Activated CD4-positive, alpha-beta T cell treated with anti-CD3 and anti-CD28 coated beads, Interleukin-2, amount 50 U/mL, for 1 hour (primary cell): Measurements from ENCODE around the gene ABLIM1.

Experiments
- DNase-seq: peaks from one replicate; pipeline ENCODE4 v3.0.0-alpha.2; 2020

ABLIM1 gene

GRCh38 chr10:114678820-114679219 lies 20.7 kb upstream of the ABLIM1 start:
- no peak for DNase-seq

GRCh38 chr10:114678336-114678735 lies 20.3 kb upstream of the ABLIM1 start:
- DNase-seq = no peak

- no peak for DNase-seq
These were observed 16.3 kb upstream of the ABLIM1 start for GRCh38 chr10:114674346-114674745.

GRCh38 chr10:114669648-114670047 lies 11.6 kb upstream of the ABLIM1 start:
- no peak for DNase-seq

- no peak for DNase-seq
These were observed 10.5 kb upstream of the ABLIM1 start for GRCh38 chr10:114668375-114669080.

- DNase-seq = no peak
These were observed 7.8 kb upstream of the ABLIM1 start for GRCh38 chr10:114665873-114666272.

- no peak for DNase-seq
These were observed 7.3 kb upstream of the ABLIM1 start for GRCh38 chr10:114665406-114665805.

GRCh38 chr10:114664127-114664526 lies 6.1 kb upstream of the ABLIM1 start:
- no peak for DNase-seq

- DNase-seq = no peak
These were observed 5.6 kb upstream of the ABLIM1 start for GRCh38 chr10:114663626-114664025.

GRCh38 chr10:114662646-114663217 lies 4.7 kb upstream of the ABLIM1 start:
- no peak for DNase-seq

GRCh38 chr10:114661212-114661880 lies 3.3 kb upstream of the ABLIM1 start:
- no peak for DNase-seq

- DNase-seq = no peak
These were observed 2.4 kb downstream of the ABLIM1 start for GRCh38 chr10:114655671-114656070.

GRCh38 chr10:114654822-114655575 lies 3.1 kb downstream of the ABLIM1 start:
- no peak for DNase-seq

GRCh38 chr10:114653926-114654325 lies 4.1 kb downstream of the ABLIM1 start:
- no peak for DNase-seq

- DNase-seq = no peak
These were observed 5.4 kb downstream of the ABLIM1 start for GRCh38 chr10:114652402-114653368.

GRCh38 chr10:114650831-114651230 lies 7.2 kb downstream of the ABLIM1 start:
- DNase-seq = no peak

GRCh38 chr10:114650266-114650665 lies 7.8 kb downstream of the ABLIM1 start:
- DNase-seq = no peak

GRCh38 chr10:114649217-114649903 lies 8.7 kb downstream of the ABLIM1 start:
- DNase-seq = no peak

- no peak for DNase-seq
These were observed 9.7 kb downstream of the ABLIM1 start for GRCh38 chr10:114648368-114648767.

GRCh38 chr10:114647545-114648138 lies 10.4 kb downstream of the ABLIM1 start:
- no peak for DNase-seq

GRCh38 chr10:114646426-114646825 lies 11.6 kb downstream of the ABLIM1 start:
- DNase-seq = no peak
